GM18502 (cell line): ENCODE data around the gene PMFBP1.

Source experiments
- ATAC-seq: cut with Tn5 transposase; IDR thresholded peaks from one replicate; pipeline ENCODE4 v1.9.1; 2021; ENCODE audit warnings: mild to moderate bottlenecking; ENCODE audit not compliant: unreplicated experiment, poor library complexity

Gene PMFBP1

GRCh38 chr16:72188541-72188940, 16.6 kb upstream of the PMFBP1 start:
- ATAC-seq, result no peak

GRCh38 chr16:72187551-72187950, 15.6 kb upstream of the PMFBP1 start:
- no peak for ATAC-seq

GRCh38 chr16:72182976-72183375, 11.0 kb upstream of the PMFBP1 start:
- no peak for ATAC-seq

- ATAC-seq, result no peak
Measured at GRCh38 chr16:72179204-72179970, 7.4 kb upstream of the PMFBP1 start.

GRCh38 chr16:72174726-72175125, 2.8 kb upstream of the PMFBP1 start:
- ATAC-seq, result no peak

- ATAC-seq, result no peak
Measured at GRCh38 chr16:72173997-72174396, 2.0 kb upstream of the PMFBP1 start.

GRCh38 chr16:72171236-72171635, 719 bp downstream of the PMFBP1 start:
- no peak for ATAC-seq

- no peak for ATAC-seq
Measured at GRCh38 chr16:72169708-72170107, 2.2 kb downstream of the PMFBP1 start.

GRCh38 chr16:72168365-72168764, 3.6 kb downstream of the PMFBP1 start:
- no peak for ATAC-seq

- ATAC-seq, result no peak
Measured at GRCh38 chr16:72166954-72167561, 4.9 kb downstream of the PMFBP1 start.

GRCh38 chr16:72166151-72166550, 5.8 kb downstream of the PMFBP1 start:
- no peak for ATAC-seq

- no peak for ATAC-seq
Measured at GRCh38 chr16:72164691-72165090, 7.3 kb downstream of the PMFBP1 start.

- no peak for ATAC-seq
Measured at GRCh38 chr16:72162105-72162692, 9.8 kb downstream of the PMFBP1 start.

- no peak for ATAC-seq
Measured at GRCh38 chr16:72159801-72160200, 12.2 kb downstream of the PMFBP1 start.

GRCh38 chr16:72159386-72159785, 12.6 kb downstream of the PMFBP1 start:
- no peak for ATAC-seq

- ATAC-seq, result no peak
Measured at GRCh38 chr16:72149676-72150464, 22.1 kb downstream of the PMFBP1 start.

- ATAC-seq, result no peak
Measured at GRCh38 chr16:72142476-72142875, 29.5 kb downstream of the PMFBP1 start.

GRCh38 chr16:72139908-72140307, 32.0 kb downstream of the PMFBP1 start:
- no peak for ATAC-seq

GRCh38 chr16:72138064-72138572, 33.8 kb downstream of the PMFBP1 start:
- no peak for ATAC-seq

GRCh38 chr16:72137380-72138063, 34.4 kb downstream of the PMFBP1 start:
- no peak for ATAC-seq
